ENCODE results near the gene FBXO28.

- TF ChIP-seq CTCF (IDR thresholded peaks at IDR 0.05; ENCODE audit: low read length) (no peak), EZH2phosphoT487 (IDR thresholded peaks at IDR 0.05; ENCODE audit: low read length) (no peak)
Observed at GRCh38 chr1:224096773-224097172, 17.1 kb upstream of the FBXO28 start.
